A549 (cell line): ENCODE measurements around the gene EFHC1.

Experiments used
- ATOH8 ChIP-seq: fragments of 250-450 bp; sonication (Bioruptor Pico); IDR thresholded peaks from 2 replicates; pipeline ENCODE4 v1.5.0; 2020; ENCODE audit warnings: low read depth, mild to moderate bottlenecking, moderate library complexity
- CBX2 ChIP-seq: fragments of 200-600 bp; sonication (generic); IDR thresholded peaks from 2 replicates; pipeline ENCODE4 v1.6.1; 2016; ENCODE audit warnings: low read depth, mild to moderate bottlenecking, borderline replicate concordance
- CEBPB ChIP-seq, 2 experiments: fragments of >200 bp in 1 of 2; sonication (Bioruptor Twin) in 1 of 2; formaldehyde crosslinking in 1 of 2; IDR thresholded peaks; 2 replicates each; pipeline ENCODE4 v1.6.1; 2012 to 2016
- CTCF ChIP-seq: fragments of >200 bp; sonication (Bioruptor Twin); formaldehyde crosslinking; IDR thresholded peaks from 3 replicates; pipeline ENCODE4 v1.5.1; 2016
- KDM1A ChIP-seq: fragments of 200-600 bp; sonication (generic); IDR thresholded peaks from 2 replicates; pipeline ENCODE4 v1.6.1; 2016; ENCODE audit warnings: low read depth, mild to moderate bottlenecking
- PHF8 ChIP-seq: fragments of 200-600 bp; sonication (generic); IDR thresholded peaks from 2 replicates; pipeline ENCODE4 v1.6.1; 2016; ENCODE audit warnings: low read depth, mild to moderate bottlenecking, antibody characterized with exemption, moderate library complexity, borderline replicate concordance
- POLR2A ChIP-seq: IDR thresholded peaks from 2 replicates; pipeline ENCODE4 v1.6.1; 2012; ENCODE audit warnings: mild to moderate bottlenecking, low read length
- RNF2 ChIP-seq: fragments of 200-600 bp; sonication (generic); IDR thresholded peaks from 2 replicates; pipeline ENCODE4 v1.6.1; 2016; ENCODE audit warnings: low read depth, mild to moderate bottlenecking, antibody characterized with exemption, moderate library complexity, borderline replicate concordance
- ZNF302 ChIP-seq: fragments of 250-450 bp; sonication (Bioruptor Pico); IDR thresholded peaks from 2 replicates; pipeline ENCODE4 v1.9.0; 2021; ENCODE audit warnings: inconsistent platforms, mild to moderate bottlenecking, moderate library complexity
- TF ChIP-seq, protein P1 (sequence below): IDR thresholded peaks from 2 replicates; pipeline ENCODE4 v1.6.1; 2012

GRCh38 chr6:52516943-52517342 lies 96.8 kb downstream of the EFHC1 start:
- TF ChIP-seq KDM1A (no peak), CBX2 (no peak), RNF2 (no peak), ZNF302 (CRISPR knock-in tag) (no peak), CEBPB (IDR thresholded peaks at IDR 0.05) (no peak), CTCF (no peak), PHF8 (no peak), POLR2A (no peak), ATOH8 (no peak)
- TF ChIP-seq, protein P1, sequence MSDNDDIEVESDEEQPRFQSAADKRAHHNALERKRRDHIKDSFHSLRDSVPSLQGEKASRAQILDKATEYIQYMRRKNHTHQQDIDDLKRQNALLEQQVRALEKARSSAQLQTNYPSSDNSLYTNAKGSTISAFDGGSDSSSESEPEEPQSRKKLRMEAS, result no peak
